ENCODE data around the gene TRIM13.

- TF ChIP-seq CTCF (IDR thresholded peaks at IDR 0.05) (no peak), POLR2A (IDR thresholded peaks at IDR 0.05) (no peak)
Measured at GRCh38 chr13:50001287-50001686, 4.4 kb downstream of the TRIM13 start.
